ENCODE data around the gene TRIM17. TPM values are rescaled to one million over a fixed set of nuclear protein-coding genes. Genes with fewer than 3 reads are reported as not detected.

Gene TRIM17
- total and polyA plus RNA-seq, 9 of the 15 experiments (the other 6 are each of a cell fraction or from before 2014, with no cell fraction given): not detected

DNA sequence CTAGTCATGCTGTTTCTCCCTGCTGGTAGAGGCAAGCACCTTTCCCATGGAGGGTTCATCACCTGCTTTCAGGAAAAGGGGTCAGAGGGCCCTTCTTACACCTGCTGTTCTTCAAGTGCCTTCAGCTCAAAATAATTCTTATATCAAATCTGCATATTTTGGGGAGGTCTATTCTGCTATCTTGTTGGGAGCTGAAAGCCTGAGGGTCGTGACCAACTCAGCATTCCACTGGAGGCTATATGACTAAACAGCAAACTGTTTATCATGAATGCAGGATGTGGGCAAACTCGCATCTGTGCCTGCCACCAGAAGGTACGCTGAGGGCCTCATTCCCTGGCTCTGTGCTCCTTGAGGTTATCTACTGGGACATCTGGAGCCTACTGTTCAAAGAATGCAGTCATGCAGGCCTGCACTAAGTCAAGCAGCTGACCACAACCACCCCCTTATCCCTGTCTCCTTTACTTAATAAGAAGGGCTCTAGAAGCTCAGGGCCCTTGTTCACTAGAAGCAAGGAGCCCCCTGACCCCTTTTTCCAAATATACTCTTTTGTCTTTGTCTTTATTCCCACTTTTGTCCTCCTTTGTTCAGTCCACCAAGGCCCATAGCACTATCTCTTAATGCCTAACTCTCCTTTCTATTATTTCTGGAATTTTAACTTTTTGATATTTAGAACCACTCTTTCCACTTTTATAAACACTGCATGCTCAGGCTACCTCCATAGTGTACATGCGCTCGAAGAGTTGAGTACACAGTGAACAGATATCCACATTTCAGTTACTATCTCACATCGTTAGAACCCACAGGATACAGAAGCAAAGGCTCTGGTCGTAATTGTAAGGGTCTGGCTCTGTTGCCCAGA lies 4.5 kb upstream of the TRIM17 start (continued):
- TF ChIP-seq RAD51 (IDR thresholded peaks at IDR 0.05; ENCODE audit: borderline replicate concordance, low read depth) (no peak), POU5F1 (IDR thresholded peaks at IDR 0.05; ENCODE audit: borderline replicate concordance, low read depth, low read length, partially characterized antibody) (no peak), SNIP1 (IDR thresholded peaks at IDR 0.05; ENCODE audit: low read depth) (no peak), NR2F6 (CRISPR knock-in tag; IDR thresholded peaks at IDR 0.05) (no peak), ZC3H4 (CRISPR knock-in tag; IDR thresholded peaks at IDR 0.05; ENCODE audit: borderline replicate concordance) (no peak), ZC3H11A (IDR thresholded peaks at IDR 0.05; ENCODE audit: low read depth, low read length) (no peak), MYNN (IDR thresholded peaks at IDR 0.05) (peak; percentile 71; the same call in 1 of the 2 replicates), MYNN (CRISPR knock-in tag; IDR thresholded peaks at IDR 0.05) (no peak), TAF7 (tag; IDR thresholded peaks at IDR 0.05) (no peak), ZNF707 (CRISPR knock-in tag; conservative IDR thresholded peaks at IDR 0.05) (no peak), DLX4 (CRISPR knock-in tag; IDR thresholded peaks at IDR 0.05) (no peak)
- TF ChIP-seq, protein P1, sequence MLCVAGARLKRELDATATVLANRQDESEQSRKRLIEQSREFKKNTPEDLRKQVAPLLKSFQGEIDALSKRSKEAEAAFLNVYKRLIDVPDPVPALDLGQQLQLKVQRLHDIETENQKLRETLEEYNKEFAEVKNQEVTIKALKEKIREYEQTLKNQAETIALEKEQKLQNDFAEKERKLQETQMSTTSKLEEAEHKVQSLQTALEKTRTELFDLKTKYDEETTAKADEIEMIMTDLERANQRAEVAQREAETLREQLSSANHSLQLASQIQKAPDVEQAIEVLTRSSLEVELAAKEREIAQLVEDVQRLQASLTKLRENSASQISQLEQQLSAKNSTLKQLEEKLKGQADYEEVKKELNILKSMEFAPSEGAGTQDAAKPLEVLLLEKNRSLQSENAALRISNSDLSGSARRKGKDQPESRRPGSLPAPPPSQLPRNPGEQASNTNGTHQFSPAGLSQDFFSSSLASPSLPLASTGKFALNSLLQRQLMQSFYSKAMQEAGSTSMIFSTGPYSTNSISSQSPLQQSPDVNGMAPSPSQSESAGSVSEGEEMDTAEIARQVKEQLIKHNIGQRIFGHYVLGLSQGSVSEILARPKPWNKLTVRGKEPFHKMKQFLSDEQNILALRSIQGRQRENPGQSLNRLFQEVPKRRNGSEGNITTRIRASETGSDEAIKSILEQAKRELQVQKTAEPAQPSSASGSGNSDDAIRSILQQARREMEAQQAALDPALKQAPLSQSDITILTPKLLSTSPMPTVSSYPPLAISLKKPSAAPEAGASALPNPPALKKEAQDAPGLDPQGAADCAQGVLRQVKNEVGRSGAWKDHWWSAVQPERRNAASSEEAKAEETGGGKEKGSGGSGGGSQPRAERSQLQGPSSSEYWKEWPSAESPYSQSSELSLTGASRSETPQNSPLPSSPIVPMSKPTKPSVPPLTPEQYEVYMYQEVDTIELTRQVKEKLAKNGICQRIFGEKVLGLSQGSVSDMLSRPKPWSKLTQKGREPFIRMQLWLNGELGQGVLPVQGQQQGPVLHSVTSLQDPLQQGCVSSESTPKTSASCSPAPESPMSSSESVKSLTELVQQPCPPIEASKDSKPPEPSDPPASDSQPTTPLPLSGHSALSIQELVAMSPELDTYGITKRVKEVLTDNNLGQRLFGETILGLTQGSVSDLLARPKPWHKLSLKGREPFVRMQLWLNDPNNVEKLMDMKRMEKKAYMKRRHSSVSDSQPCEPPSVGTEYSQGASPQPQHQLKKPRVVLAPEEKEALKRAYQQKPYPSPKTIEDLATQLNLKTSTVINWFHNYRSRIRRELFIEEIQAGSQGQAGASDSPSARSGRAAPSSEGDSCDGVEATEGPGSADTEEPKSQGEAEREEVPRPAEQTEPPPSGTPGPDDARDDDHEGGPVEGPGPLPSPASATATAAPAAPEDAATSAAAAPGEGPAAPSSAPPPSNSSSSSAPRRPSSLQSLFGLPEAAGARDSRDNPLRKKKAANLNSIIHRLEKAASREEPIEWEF (CRISPR knock-in tag; IDR thresholded peaks at IDR 0.05): 0 out of 2 replicates have a peak, but pooled peaks have one; percentile 60
- TF ChIP-seq, protein P2, sequence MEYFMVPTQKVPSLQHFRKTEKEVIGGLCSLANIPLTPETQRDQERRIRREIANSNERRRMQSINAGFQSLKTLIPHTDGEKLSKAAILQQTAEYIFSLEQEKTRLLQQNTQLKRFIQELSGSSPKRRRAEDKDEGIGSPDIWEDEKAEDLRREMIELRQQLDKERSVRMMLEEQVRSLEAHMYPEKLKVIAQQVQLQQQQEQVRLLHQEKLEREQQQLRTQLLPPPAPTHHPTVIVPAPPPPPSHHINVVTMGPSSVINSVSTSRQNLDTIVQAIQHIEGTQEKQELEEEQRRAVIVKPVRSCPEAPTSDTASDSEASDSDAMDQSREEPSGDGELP (CRISPR knock-in tag; IDR thresholded peaks at IDR 0.05; ENCODE audit: borderline replicate concordance): peak; percentile 92
- TF ChIP-seq, protein P3, sequence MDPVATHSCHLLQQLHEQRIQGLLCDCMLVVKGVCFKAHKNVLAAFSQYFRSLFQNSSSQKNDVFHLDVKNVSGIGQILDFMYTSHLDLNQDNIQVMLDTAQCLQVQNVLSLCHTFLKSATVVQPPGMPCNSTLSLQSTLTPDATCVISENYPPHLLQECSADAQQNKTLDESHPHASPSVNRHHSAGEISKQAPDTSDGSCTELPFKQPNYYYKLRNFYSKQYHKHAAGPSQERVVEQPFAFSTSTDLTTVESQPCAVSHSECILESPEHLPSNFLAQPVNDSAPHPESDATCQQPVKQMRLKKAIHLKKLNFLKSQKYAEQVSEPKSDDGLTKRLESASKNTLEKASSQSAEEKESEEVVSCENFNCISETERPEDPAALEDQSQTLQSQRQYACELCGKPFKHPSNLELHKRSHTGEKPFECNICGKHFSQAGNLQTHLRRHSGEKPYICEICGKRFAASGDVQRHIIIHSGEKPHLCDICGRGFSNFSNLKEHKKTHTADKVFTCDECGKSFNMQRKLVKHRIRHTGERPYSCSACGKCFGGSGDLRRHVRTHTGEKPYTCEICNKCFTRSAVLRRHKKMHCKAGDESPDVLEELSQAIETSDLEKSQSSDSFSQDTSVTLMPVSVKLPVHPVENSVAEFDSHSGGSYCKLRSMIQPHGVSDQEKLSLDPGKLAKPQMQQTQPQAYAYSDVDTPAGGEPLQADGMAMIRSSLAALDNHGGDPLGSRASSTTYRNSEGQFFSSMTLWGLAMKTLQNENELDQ (CRISPR knock-in tag; IDR thresholded peaks at IDR 0.05; ENCODE audit: borderline replicate concordance): 0 out of 2 replicates have a peak, but pooled peaks have one; percentile 29
- TF ChIP-seq, protein P4, sequence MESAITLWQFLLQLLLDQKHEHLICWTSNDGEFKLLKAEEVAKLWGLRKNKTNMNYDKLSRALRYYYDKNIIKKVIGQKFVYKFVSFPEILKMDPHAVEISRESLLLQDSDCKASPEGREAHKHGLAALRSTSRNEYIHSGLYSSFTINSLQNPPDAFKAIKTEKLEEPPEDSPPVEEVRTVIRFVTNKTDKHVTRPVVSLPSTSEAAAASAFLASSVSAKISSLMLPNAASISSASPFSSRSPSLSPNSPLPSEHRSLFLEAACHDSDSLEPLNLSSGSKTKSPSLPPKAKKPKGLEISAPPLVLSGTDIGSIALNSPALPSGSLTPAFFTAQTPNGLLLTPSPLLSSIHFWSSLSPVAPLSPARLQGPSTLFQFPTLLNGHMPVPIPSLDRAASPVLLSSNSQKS (CRISPR knock-in tag; IDR thresholded peaks at IDR 0.05): no peak

All from K562 (cell line).